GM19239 (cell line): ENCODE measurements around the gene SPINT2.
"Not testable (repeated sequence)": the region's sequence is repeated elsewhere in the genome, so short reads cannot be mapped to it uniquely, and the experiment has no call there.

ENCODE experiments used
- DNase-seq: peaks from one replicate; pipeline ENCODE4 v3.0.0; 2011; ENCODE audit warnings: low spot score; ENCODE audit not compliant: insufficient read length
- FAIRE-seq: peaks from 2 replicates; lab custom pipeline; 2011; peaks lifted over from hg19 to GRCh38; lab: Jason Lieb, UNC

SPINT2 gene

DNA sequence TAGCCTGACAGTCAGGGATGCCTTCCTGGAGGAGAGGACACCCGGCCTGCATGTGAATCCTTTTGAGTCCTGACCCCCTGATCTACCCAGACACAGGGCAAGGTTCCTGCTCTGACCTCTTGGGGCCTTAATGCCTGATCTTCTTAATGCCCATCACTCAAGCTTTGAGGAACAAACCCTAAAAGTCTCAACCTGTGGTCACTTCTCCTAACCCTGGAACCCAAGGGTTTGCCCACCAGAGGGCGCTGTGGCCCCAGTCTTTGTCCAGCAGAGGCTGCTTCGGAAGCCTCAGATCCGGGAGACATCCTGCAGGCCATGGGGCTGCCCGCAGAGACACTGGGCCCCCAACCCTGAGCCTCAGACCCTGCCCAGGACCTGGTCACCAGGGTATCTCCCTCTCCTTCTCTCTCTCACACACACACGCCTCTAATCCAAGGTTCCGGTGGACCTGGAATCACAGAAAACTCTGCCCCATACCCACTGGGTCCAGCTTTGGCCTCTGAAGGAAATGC, 30.6 kb upstream of the SPINT2 start:
- FAIRE-seq = peak; percentile 33
- DNase-seq = peak; percentile 81

DNA sequence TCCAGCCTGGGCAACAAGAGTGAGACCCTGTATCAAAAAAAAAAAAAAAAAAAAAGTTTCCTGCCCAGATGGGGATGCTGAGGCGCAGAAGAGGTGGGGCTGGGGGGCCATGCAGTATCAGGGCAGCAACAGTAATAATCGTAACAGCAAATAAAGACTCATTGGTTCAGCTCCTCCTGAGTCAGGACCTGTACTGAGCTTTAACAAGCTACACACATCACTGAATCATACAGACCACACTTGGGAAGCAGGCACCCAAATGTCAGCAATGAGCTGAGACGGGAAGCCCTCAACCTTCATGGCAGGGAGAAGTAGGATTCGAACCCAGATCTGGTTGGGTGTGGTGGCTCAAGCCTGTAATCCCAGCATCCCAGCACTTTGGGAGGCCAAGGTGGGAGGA, 29.8 kb upstream of the SPINT2 start:
- DNase-seq (no peak), FAIRE-seq (no peak)

DNA sequence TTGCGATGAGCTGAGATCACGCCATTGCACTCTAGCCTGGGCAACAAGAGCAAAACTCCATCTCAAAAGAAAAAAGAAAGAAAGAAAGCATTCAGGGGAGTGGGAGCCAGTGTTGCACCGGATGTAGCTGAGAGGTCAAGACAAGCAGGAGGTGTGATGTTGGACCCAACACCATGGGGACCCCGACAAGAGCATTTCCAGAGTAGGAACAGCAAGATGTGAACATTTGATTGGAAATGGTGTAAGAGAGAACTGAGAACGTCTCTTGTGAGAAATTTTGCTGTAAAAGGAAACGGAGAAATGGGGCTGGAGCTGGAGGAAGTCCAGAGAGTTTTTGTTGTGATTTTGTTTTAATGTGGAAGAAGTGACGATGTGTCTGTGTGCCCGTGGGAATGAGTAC, 24.6 kb upstream of the SPINT2 start:
- FAIRE-seq (no peak), DNase-seq (no peak)

DNA sequence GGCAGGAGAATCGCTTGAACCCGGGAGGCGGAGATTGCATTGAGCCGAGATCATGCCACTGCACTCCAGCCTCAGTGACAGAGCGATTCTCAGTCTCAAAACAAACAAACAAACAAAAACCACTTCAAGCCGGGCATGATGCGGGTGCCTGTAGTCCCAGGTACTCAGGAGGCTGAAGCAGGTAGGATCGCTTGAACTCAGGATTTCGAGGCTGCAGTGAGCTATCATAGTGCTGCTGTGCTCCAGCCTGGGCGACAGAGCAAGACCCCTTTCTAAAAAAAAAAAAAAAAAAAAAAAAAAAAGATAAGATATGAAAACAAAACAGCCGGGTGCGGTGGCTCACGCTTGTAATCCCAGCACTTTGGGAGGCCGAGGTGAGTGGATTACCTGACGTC, 21.1 kb upstream of the SPINT2 start:
- DNase-seq = no peak
- no peak for FAIRE-seq

DNA sequence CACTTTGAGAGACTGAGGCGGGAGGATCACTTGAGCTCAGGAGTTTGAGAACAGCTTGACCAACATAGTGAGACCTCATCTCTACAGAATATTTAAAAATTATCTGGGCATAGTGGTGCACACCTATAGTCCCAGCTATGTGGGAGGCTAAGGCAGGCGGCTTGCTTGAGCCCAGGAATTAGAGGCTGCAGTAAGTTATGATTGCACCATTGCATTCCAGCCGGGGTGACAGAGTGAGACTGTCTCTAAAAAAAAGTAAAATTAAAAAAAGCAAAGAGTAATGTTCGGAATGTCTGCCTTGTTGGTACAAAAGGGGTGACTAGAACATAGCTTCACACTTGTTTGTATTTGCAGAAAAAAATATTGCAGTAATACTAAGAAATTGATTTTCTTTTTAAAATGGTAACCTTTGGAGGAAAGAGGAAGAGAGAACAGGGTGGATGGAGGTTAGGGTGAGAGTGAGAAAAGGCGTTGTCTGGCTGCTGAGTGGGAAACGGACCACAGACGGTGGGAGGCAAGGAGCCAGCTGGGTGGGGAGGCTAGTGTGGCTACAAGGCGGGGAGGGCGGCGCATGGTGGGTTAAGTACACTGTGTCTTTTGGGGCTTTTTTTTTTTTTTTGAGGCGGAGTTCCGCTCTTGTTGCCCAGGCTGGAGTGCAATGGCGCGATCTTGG, 18.4 kb upstream of the SPINT2 start:
- no peak for FAIRE-seq

DNA sequence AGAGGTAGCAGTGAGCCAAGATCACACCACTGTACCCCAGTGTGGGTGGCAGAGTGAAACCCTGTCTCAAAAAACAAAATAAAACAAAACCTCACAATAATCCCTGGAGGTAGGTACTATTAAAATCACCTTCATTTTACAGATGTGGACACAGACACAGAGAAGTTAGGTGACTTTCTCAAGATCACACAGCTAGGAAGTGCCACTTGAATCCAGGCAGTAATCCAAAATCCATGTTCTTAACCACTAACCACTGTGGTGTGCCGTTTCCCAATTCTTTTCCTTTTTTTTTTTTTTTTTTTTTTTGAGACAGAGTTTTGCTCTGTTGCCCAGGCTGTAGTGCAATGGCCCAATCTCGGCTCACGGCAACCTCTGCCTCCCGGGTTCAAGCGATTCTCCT, 17.2 kb upstream of the SPINT2 start:
- no peak for DNase-seq
- FAIRE-seq = no peak

More for the DNA sequence above, 18.4 kb upstream of the SPINT2 start:
- DNase-seq = no peak

DNA sequence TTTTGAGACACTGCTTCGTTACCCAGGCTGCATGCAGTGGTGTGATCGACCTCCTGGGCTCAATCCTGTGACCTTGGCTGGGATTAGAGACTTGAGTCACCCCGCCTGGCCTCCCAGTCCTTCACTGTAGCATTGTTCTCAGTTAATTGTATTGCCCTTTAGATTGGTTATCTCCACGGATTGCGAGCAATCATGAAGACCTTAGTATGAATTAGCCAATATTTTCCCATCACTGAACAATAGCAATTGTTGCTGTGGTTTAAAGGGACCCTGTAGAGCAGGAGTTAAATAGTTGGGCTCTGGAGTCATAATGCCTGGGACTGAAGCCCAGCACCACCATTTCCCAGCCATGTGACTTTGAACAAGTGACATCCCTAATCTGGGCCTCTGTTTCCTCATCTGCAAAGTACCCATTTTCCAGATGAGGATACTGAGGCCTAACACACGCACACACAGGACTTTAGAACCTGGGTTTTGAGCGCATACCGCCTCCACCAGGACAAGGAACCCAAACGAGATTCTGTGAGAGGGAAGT, 16.6 kb upstream of the SPINT2 start:
- FAIRE-seq (no peak), DNase-seq (no peak)

DNA sequence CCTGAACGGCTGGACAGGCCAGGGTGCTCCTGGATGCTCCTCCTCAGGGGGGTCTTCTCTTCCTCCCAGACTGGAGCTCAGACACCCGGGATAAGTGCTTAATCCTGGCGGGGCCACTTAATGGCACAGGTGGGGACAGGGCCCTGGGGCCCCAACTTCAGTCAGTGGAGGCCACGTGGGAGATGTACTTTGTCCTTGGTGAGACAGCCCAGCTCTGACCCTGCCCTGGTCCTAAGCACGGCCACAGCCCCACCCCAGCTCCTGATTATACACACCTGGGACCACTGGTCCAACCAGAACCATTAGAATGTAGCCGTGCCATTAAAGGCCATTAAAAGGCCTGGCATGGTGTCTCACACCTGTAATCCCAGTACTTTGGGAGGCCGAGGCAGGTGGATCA, 16.0 kb upstream of the SPINT2 start:
- DNase-seq (no peak), FAIRE-seq (no peak)

DNA sequence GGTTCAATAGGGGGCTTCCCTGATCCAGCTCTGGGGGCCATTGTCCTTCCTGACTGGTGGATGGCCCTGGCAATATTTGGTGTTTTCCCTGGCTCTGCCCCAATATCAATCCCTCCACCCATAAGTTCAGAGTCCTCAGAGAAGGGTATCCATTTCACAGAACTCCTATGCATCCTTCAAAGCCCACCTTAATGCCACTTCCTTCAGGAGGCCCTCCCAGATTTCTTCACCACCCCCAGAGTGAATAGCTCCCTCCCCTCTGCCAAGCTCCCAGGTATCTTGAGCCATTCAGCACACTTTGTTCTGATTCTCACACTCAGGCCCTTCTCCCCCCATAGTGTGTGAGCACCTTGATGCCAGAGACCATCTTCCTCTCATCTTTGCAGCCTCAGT, 13.9 kb upstream of the SPINT2 start:
- FAIRE-seq = no peak
- DNase-seq = no peak

DNA sequence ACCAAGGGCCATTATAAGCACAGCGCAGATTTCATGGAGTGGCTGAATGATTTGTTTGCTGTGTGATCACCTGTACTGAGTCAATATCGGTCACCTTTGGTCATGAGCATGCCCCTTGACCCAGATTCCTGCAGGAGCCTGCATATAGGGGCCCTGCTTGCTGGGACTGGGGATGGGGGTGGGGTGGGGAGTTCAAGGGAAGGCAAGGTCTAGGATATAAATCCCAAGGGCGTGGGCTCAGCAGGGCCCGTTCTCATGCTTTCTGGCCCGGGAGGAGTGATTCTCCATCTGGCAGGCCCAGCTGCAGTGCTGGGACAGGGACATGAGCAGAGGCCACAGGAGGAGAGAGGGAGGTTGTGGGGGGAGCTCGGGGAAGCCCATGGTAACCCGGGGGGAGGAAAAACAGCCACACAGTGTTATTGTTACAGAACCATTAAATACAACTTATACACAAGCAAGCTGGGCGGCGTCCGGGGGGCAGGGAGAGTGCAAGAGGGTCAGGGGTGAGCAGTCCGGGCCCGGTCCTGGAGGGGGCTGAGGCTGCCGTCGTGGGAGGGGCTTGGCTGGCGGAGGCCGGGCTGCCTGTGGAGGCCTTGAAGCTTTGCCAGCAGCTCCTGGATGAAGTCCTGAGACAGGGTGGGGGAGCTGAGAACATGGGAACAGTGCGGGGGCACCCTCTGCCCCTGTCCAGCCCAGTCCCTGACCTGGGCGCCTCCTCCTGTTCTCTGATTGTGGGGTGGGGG, 13.4 kb upstream of the SPINT2 start:
- no peak for FAIRE-seq
- no peak for DNase-seq

DNA sequence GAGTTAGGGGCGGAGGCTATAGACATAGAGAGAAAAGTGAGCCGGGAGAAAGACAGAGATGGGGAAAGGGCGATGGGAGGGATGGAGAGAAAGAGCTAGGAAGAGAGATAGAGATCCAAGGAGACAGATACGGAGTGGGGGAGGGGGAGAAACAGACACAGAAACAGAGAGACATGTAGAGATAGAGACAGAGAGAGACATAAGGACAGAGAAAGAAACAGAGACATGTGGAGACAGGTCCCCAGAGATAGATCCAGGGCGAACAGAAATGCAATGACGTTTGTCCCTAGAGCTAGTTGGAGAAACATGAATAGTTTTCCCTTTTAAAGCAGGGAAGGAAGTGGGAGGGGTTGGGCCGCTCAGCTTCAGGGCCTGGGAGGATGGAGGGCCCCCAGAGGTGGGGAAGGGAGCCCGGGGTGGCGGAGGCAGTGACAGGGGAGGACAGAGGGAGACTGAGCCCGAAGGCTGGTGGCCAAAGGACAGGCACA, 12.8 kb upstream of the SPINT2 start:
- DNase-seq = no peak
- FAIRE-seq = no peak

DNA sequence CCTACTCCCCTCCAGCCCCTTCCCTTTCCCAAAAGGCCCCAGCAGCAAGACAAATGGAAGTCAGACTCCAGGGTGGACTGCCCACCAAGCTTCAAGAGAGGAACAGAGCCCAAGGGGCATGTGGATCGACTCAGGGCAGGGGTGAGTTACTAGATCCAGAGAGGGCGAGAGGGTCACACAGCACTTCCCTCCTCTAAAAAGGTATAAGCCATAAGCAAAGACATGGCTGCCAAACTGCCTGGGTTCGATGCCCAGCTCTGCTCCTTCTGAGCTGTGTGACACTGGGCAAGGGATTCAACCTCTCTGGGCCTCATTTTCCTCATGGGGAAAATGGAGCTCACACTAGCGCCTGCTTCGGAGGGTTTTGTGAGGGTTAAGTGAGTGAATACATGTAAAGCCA, 12.0 kb upstream of the SPINT2 start:
- FAIRE-seq = no peak
- no peak for DNase-seq

DNA sequence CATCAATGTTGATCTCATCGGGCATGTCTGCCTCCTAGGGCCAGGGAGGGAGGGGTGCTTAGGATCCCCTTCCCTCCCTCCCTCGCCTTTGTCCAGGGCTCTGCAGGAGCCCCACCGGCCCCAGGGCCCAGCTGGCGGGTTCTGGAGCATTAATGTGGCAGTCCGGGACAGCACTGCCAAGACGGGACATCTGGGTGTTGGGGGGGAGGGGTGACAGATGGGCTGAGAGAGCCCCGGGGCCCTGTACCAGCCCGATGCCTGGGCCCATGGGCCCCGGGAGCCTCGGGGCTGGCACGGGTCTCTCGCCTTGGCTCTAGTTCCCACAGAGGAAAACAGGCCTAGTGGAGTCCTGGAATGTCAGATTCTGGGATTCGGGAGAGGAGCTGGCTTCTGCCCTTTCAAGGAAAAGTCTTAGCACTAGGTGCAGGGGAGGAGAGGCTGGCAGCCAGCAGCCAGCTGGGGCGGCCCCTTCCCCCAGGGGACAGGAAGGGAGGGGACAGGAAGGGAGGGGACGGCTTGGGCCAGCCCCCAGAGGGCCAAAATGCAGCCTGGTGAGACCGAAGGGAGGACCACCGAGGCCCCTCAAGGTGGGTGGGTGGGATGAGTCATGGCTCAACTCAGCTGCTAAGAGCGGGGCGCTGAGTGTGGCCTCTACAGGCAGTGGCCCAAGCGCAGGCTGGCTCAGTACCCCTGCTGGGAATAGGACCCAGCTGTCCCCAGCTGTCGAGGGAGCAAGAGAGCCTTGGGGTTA, 11.3 kb upstream of the SPINT2 start:
- DNase-seq (no peak), FAIRE-seq (peak; percentile 11)

DNA sequence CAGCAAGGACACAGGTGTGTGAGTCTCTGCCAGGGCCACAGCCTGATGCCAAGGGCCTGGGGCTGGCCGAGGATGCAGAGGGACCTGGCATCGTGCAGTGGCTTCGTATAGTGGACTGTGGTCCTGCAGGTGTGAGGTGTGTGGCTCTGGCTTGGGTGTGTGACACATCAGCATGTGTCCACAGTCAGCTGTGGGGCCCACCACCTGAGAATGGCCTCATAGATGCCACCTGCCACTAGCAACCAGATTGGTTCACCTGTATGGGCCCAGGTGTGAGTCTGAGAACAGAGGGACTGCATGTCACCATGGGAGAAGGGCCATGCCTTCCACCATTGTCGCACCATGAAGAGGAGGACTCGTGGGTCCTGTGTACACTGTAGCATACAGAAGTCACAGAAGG, 10.6 kb upstream of the SPINT2 start:
- DNase-seq = no peak
- no peak for FAIRE-seq

DNA sequence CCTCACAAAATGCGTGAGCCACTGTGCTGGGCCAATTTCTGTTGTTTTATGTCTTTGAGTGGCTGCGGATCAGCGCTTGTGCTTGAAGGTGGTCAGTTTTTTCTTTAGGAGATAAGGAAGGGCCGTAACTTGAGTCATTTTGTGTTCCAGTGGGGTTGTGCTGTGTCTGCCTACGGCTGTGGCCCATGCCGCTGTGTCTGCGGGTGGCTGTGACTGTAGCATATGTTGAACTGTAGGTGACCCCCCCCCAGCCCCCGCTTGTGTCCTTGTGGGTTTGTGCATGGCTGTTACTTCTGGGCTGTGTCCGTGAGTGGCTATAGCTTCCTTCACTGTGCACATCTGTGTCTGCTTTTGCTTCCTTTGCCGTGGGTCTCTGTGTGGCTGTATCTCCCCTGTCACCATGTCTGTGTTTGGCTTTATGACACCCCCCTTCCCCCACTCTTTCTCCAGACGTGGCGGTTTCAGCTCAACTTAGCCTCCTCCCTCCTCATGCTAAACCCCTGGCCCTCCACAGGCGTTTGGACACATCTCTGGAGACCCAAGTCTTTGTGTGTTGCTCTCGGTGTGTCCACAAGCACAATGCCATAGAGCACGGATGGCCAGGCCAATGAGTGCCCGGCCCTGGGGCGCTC, 8.9 kb upstream of the SPINT2 start:
- no peak for DNase-seq
- FAIRE-seq = peak; percentile 31

DNA sequence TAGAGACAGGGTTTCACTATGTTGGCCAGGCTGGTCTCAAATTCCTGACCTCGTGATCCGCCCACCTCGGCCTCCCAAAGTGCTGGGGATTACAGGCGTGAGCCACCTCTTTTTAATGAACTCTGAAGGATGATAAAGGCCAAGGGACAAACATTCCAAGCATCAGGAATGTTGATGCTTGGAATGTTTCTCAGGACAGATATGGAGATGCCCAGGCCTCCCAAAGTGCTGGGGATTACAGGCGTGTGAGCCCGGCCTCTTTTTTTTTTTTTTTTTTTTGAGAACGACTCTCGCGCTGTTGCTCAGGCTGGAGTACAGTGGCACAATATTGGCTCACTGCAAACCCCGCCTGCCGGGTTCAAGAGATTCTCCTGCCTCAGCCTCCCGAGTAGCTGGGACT, 2.4 kb upstream of the SPINT2 start:
- FAIRE-seq = not testable (repeated sequence)

DNA sequence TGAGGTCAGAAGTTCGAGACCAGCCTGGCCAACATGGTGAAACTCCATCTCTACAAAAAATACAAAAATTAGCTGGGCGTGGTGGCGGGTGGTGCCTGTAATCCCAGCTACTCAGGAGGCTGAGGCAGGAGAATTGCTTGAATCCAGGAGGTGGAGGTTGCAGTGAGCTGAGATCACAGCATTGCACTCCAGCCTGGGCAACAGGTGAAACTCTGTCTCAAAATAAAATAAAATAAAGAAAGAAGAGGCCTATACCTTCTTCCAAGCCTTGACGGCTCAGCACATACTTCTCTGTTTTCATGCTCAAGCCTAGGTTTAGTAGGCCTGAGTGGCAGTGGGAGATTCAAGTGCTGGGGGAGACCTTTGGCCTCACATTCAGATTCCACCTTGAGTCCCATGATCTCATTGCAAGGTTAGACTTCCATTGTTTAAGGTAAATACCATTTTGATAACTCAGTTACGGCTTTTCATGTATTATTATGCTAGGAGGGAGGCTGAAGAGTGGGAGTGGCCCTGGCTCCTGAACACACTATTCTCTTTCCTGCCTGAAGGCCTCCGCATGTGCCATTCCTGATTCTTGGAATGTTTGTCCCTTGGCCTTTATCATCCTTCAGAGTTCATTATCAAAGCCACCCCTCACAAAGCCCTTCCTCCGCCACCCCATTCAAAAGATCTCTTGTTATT, 1.6 kb upstream of the SPINT2 start:
- FAIRE-seq (no peak), DNase-seq (no peak)

More for the DNA sequence above, 2.4 kb upstream of the SPINT2 start:
- DNase-seq = not testable (repeated sequence)

DNA sequence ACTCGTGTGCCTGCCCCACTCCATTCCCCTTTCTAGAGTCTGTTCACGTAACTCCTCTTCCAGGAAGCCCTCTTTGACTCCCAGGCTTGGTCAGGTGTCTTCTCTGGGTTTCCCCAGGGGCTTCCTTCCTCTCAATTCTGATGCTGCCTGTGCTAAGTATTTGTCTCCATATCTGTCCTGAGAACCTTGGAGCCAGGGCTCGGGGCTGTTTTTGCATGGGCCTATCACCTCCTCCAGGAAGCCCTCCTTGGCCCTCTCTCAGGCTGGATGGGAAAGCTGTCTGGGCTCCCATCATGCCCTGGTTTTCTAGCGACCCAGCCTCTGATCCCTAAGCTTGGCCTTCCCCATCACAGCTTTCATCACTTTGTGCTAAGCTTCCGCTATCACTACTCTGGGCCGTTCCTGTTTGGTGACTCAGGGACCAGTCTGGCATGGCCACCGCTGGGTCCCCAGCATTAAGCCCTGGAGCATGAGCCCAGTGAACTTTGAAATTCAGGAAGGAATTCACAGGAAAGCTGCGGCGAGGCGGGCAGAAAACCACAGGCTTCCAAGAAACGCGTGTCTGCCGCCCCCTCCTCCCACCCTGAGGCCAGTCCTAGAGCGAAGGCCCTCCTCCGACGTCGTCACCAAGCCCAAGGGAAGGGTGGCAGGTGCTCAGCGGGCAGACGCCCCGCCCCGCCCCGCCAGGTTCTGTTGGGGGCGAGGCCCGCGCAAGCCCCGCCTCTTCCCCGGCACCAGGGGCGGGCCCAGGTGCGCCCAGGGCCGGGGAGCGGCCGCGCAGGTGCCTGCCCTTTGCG, 486 bp upstream of the SPINT2 start:
- FAIRE-seq (no peak), DNase-seq (no peak)
